ENCODE data around the gene TJP3. TPM values are rescaled to one million over a fixed set of nuclear protein-coding genes. Genes with fewer than 3 reads are reported as not detected.

Gene TJP3
- total RNA-seq, 2 donors from 2014 or later = 1.1 TPM; not detected in 1

- Histone ChIP-seq H3K36me3 (peaks cover 11% of the 10 kb centered on the region), H3K4me3 (no peak overlapping the region), H3K27ac (peak overlapping the region in 1 of 2 donors; percentile 7), H3K4me1 (peaks cover 0 to 40% of the 10 kb centered on the region in 2 donors), H3K27me3 (no peaks in the 10 kb centered on the region), H3K9me3 (no peaks in the 10 kb centered on the region)
- no peak for TF ChIP-seq CTCF (IDR thresholded peaks at IDR 0.05)
- DNase-seq (ENCODE audit: low spot score) = no peak
These were observed 13.6 kb upstream of the TJP3 start for GRCh38 chr19:3694361-3695123.

GRCh38 chr19:3695124-3695733, 13.0 kb upstream of the TJP3 start:
- Histone ChIP-seq H3K9me3 (no peaks in the 10 kb centered on the region), H3K4me1 (peaks cover 0 to 40% of the 10 kb centered on the region in 2 donors), H3K36me3 (peaks cover 11% of the 10 kb centered on the region), H3K4me3 (no peak overlapping the region), H3K27ac (no peak overlapping the region), H3K27me3 (no peaks in the 10 kb centered on the region)
- DNase-seq (ENCODE audit: low spot score) = no peak
- TF ChIP-seq CTCF (IDR thresholded peaks at IDR 0.05) = no peak

- Histone ChIP-seq H3K4me3 (no peak overlapping the region), H3K4me1 (peaks cover 0 to 44% of the 10 kb centered on the region in 2 donors), H3K9me3 (no peaks in the 10 kb centered on the region), H3K36me3 (peaks cover 11% of the 10 kb centered on the region), H3K27ac (no peak overlapping the region), H3K27me3 (no peaks in the 10 kb centered on the region)
- DNase-seq (ENCODE audit: low spot score) = no peak
- TF ChIP-seq CTCF (IDR thresholded peaks at IDR 0.05) = no peak
These were observed 12.1 kb upstream of the TJP3 start for GRCh38 chr19:3695986-3696659.

- H3K27ac ChIP-seq = no peak overlapping the region
- no peaks in the 10 kb centered on the region for H3K9me3 ChIP-seq
- no peak for DNase-seq (ENCODE audit: low spot score)
- TF ChIP-seq CTCF (IDR thresholded peaks at IDR 0.05) = no peak
- no peaks in the 10 kb centered on the region for H3K27me3 ChIP-seq
- H3K4me1 ChIP-seq = peaks cover 0 to 44% of the 10 kb centered on the region in 2 donors
- peaks cover 11% of the 10 kb centered on the region for H3K36me3 ChIP-seq
- H3K4me3 ChIP-seq = no peak overlapping the region
These were observed 11.6 kb upstream of the TJP3 start for GRCh38 chr19:3696660-3696995.

- Histone ChIP-seq H3K9me3 (no peaks in the 10 kb centered on the region), H3K4me3 (no peak overlapping the region), H3K4me1 (peaks cover 0 to 42% of the 10 kb centered on the region in 2 donors), H3K27me3 (no peaks in the 10 kb centered on the region), H3K36me3 (peaks cover 11% of the 10 kb centered on the region), H3K27ac (no peak overlapping the region)
- no peak for TF ChIP-seq CTCF (IDR thresholded peaks at IDR 0.05)
- DNase-seq (ENCODE audit: low spot score) = no peak
These were observed 11.1 kb upstream of the TJP3 start for GRCh38 chr19:3697094-3697493.

Data from right atrium auricular region (tissue), 2 donors.